ENCODE measurements around the gene ZNF26. TPM values are rescaled to one million over a fixed set of nuclear protein-coding genes. Genes with fewer than 3 reads are reported as not detected.

Gene ZNF26
- total RNA-seq, 2 experiments from 2014 or later, result 15.7 to 22.2 TPM

GRCh38 chr12:133038118-133038709 lies 52.0 kb downstream of the ZNF26 start:
- Histone ChIP-seq H2AFZ (ENCODE audit: low read length) (peak overlapping the region; percentile 66), H3K4me3 (ENCODE audit: low read depth, low read length, poor library complexity, severe bottlenecking) (peak overlapping the region; percentile 86), H4K20me1 (ENCODE audit: insufficient read depth, low read length) (no peaks in the 10 kb centered on the region), H3K4me1 (ENCODE audit: insufficient read depth, low read length, poor library complexity, severe bottlenecking) (peaks cover 8% of the 10 kb centered on the region), H3K9me2 (ENCODE audit: insufficient read depth, low read length) (no peaks in the 10 kb centered on the region), H3K27ac (ENCODE audit: low read depth, low read length, poor library complexity, severe bottlenecking) (peak overlapping the region; percentile 81), H3K79me2 (ENCODE audit: insufficient read depth, low read depth, low read length) (peaks cover 28% of the 10 kb centered on the region), H3K9me3 (ENCODE audit: low read length) (peaks cover 62% of the 10 kb centered on the region), H3K4me2 (ENCODE audit: low read length) (peak overlapping the region; percentile 82), H3K36me3 (ENCODE audit: insufficient read depth, low read length) (peaks cover 52% of the 10 kb centered on the region)
- ChIA-PET POLR2A (interaction anchor here (0.6 to 1.3 kb wide), 5 partner anchors 8 to 405 kb away, joined by 3 to 4 read pairs (median 3); partner anchors contain the start of gene ZNF26), CTCF (ENCODE audit: unreplicated experiment) (no interaction called here)
- intact Hi-C loops (cut with micrococcal nuclease; ENCODE audit: unreplicated experiment), result no loop called here
- DNase-seq (ENCODE audit: low spot score), result peak; percentile 8
- no peak for TF ChIP-seq EZH2phosphoT487 (IDR thresholded peaks at IDR 0.05; ENCODE audit: borderline replicate concordance, low read depth, low read length)
- TF ChIP-seq, protein P1, sequence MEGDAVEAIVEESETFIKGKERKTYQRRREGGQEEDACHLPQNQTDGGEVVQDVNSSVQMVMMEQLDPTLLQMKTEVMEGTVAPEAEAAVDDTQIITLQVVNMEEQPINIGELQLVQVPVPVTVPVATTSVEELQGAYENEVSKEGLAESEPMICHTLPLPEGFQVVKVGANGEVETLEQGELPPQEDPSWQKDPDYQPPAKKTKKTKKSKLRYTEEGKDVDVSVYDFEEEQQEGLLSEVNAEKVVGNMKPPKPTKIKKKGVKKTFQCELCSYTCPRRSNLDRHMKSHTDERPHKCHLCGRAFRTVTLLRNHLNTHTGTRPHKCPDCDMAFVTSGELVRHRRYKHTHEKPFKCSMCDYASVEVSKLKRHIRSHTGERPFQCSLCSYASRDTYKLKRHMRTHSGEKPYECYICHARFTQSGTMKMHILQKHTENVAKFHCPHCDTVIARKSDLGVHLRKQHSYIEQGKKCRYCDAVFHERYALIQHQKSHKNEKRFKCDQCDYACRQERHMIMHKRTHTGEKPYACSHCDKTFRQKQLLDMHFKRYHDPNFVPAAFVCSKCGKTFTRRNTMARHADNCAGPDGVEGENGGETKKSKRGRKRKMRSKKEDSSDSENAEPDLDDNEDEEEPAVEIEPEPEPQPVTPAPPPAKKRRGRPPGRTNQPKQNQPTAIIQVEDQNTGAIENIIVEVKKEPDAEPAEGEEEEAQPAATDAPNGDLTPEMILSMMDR (conservative IDR thresholded peaks at IDR 0.05; ENCODE audit: low read length), result no peak
- BruUV-seq (replicated peaks), result no TSS peak

GRCh38 chr12:133046698-133047097 lies 60.5 kb downstream of the ZNF26 start:
- H3K9me3 ChIP-seq (ENCODE audit: low read length), result peaks cover 89% of the 10 kb centered on the region
- ChIA-PET CTCF (ENCODE audit: unreplicated experiment) (no interaction called here), POLR2A (no interaction called here)

GRCh38 chr12:133057446-133057845 lies 71.3 kb downstream of the ZNF26 start:
- no peaks in the 10 kb centered on the region for H3K79me2 ChIP-seq (ENCODE audit: insufficient read depth, low read depth, low read length)
- ChIA-PET CTCF (ENCODE audit: unreplicated experiment) (no interaction called here), POLR2A (no interaction called here)
- H3K27ac ChIP-seq (ENCODE audit: low read depth, low read length, poor library complexity, severe bottlenecking), result no peak overlapping the region
- H3K4me3 ChIP-seq (ENCODE audit: low read depth, low read length, poor library complexity, severe bottlenecking), result no peak overlapping the region
- intact Hi-C loops (cut with micrococcal nuclease; ENCODE audit: unreplicated experiment), result no loop called here
- peaks cover 66% of the 10 kb centered on the region for H3K36me3 ChIP-seq (ENCODE audit: insufficient read depth, low read length)
- no peak for TF ChIP-seq EZH2phosphoT487 (IDR thresholded peaks at IDR 0.05; ENCODE audit: borderline replicate concordance, low read depth, low read length)
- TF ChIP-seq, protein P1 (conservative IDR thresholded peaks at IDR 0.05; ENCODE audit: low read length), result no peak
- no peaks in the 10 kb centered on the region for H4K20me1 ChIP-seq (ENCODE audit: insufficient read depth, low read length)
- no peak overlapping the region for H2AFZ ChIP-seq (ENCODE audit: low read length)
- DNase-seq (ENCODE audit: low spot score), result no peak
- no peaks in the 10 kb centered on the region for H3K4me1 ChIP-seq (ENCODE audit: insufficient read depth, low read length, poor library complexity, severe bottlenecking)
- peaks cover 80% of the 10 kb centered on the region for H3K9me3 ChIP-seq (ENCODE audit: low read length)
- BruUV-seq (replicated peaks), result no TSS peak
- no peak overlapping the region for H3K4me2 ChIP-seq (ENCODE audit: low read length)
- H3K9me2 ChIP-seq (ENCODE audit: insufficient read depth, low read length), result no peaks in the 10 kb centered on the region

More at GRCh38 chr12:133046698-133047097, 60.5 kb downstream of the ZNF26 start:
- Histone ChIP-seq H3K4me1 (ENCODE audit: insufficient read depth, low read length, poor library complexity, severe bottlenecking) (no peaks in the 10 kb centered on the region), H3K27ac (ENCODE audit: low read depth, low read length, poor library complexity, severe bottlenecking) (no peak overlapping the region), H2AFZ (ENCODE audit: low read length) (no peak overlapping the region), H3K36me3 (ENCODE audit: insufficient read depth, low read length) (peaks cover 98% of the 10 kb centered on the region), H3K4me2 (ENCODE audit: low read length) (no peak overlapping the region), H4K20me1 (ENCODE audit: insufficient read depth, low read length) (no peaks in the 10 kb centered on the region), H3K79me2 (ENCODE audit: insufficient read depth, low read depth, low read length) (no peaks in the 10 kb centered on the region), H3K4me3 (ENCODE audit: low read depth, low read length, poor library complexity, severe bottlenecking) (no peak overlapping the region), H3K9me2 (ENCODE audit: insufficient read depth, low read length) (no peaks in the 10 kb centered on the region)
- TF ChIP-seq, protein P1 (conservative IDR thresholded peaks at IDR 0.05; ENCODE audit: low read length), result no peak
- no peak for TF ChIP-seq EZH2phosphoT487 (IDR thresholded peaks at IDR 0.05; ENCODE audit: borderline replicate concordance, low read depth, low read length)
- DNase-seq (ENCODE audit: low spot score), result no peak
- BruUV-seq (replicated peaks), result no TSS peak
- intact Hi-C loops (cut with micrococcal nuclease; ENCODE audit: unreplicated experiment), result no loop called here
